Right atrium auricular region (tissue), 2 donors: ENCODE data around the gene MMEL1. TPM values are rescaled to one million over a fixed set of nuclear protein-coding genes. Genes with fewer than 3 reads are reported as not detected.
"Not testable (repeated sequence)": the region's sequence is repeated elsewhere in the genome, so short reads cannot be mapped to it uniquely, and the experiment has no call there.

Experiments
- DNase-seq: peaks from one replicate; pipeline ENCODE4 v3.0.0-alpha.2; 2019; ENCODE audit warnings: low spot score
- H3K27ac ChIP-seq, 2 donors: fragments of 200-600 bp; sonication (generic); 1 replicate in 1 of 2; 2 replicates in 1 of 2; pipeline ENCODE4 v1.5.1; 2016 to 2019
- H3K27me3 ChIP-seq, 2 donors: fragments of 200-600 bp; sonication (generic); one replicate each; pipeline versions ENCODE4 v1.5.1 to v1.6.0; 2017 to 2019
- H3K36me3 ChIP-seq: fragments of 200-600 bp; sonication (generic); one replicate; pipeline ENCODE4 v1.5.1; 2016
- H3K4me1 ChIP-seq, 2 donors: fragments of 200-600 bp; sonication (generic); one replicate each; pipeline versions ENCODE4 v1.5.1 to v1.6.0; 2017 to 2019
- H3K4me3 ChIP-seq, 2 donors: fragments of 200-600 bp; sonication (generic); 1 replicate in 1 of 2; 2 replicates in 1 of 2; pipeline ENCODE4 v1.5.1; 2017 to 2019; ENCODE audit warnings: mild to moderate bottlenecking in 1 of 2, moderate library complexity in 1 of 2
- H3K9me3 ChIP-seq, 2 donors: fragments of 200-600 bp; sonication (generic); one replicate each; pipeline ENCODE4 v1.5.1; 2019
- total RNA-seq, 2 donors: library from RNA; depleted of rRNA; stranded (reverse); fragments of >200 nt; gene quantifications; one replicate each; pipeline ENCODE4 v1.1.0, GENCODE V29; 2016
- TF ChIP-seq, protein P1 (sequence below), 2 donors: fragments of 200-600 bp; sonication (generic); IDR thresholded peaks; one replicate each; pipeline ENCODE4 v1.5.1; 2019; ENCODE audit warnings: antibody characterized with exemption in 2 of 2

MMEL1 gene, protein sequence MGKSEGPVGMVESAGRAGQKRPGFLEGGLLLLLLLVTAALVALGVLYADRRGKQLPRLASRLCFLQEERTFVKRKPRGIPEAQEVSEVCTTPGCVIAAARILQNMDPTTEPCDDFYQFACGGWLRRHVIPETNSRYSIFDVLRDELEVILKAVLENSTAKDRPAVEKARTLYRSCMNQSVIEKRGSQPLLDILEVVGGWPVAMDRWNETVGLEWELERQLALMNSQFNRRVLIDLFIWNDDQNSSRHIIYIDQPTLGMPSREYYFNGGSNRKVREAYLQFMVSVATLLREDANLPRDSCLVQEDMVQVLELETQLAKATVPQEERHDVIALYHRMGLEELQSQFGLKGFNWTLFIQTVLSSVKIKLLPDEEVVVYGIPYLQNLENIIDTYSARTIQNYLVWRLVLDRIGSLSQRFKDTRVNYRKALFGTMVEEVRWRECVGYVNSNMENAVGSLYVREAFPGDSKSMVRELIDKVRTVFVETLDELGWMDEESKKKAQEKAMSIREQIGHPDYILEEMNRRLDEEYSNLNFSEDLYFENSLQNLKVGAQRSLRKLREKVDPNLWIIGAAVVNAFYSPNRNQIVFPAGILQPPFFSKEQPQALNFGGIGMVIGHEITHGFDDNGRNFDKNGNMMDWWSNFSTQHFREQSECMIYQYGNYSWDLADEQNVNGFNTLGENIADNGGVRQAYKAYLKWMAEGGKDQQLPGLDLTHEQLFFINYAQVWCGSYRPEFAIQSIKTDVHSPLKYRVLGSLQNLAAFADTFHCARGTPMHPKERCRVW
- not detected for total RNA-seq

DNA sequence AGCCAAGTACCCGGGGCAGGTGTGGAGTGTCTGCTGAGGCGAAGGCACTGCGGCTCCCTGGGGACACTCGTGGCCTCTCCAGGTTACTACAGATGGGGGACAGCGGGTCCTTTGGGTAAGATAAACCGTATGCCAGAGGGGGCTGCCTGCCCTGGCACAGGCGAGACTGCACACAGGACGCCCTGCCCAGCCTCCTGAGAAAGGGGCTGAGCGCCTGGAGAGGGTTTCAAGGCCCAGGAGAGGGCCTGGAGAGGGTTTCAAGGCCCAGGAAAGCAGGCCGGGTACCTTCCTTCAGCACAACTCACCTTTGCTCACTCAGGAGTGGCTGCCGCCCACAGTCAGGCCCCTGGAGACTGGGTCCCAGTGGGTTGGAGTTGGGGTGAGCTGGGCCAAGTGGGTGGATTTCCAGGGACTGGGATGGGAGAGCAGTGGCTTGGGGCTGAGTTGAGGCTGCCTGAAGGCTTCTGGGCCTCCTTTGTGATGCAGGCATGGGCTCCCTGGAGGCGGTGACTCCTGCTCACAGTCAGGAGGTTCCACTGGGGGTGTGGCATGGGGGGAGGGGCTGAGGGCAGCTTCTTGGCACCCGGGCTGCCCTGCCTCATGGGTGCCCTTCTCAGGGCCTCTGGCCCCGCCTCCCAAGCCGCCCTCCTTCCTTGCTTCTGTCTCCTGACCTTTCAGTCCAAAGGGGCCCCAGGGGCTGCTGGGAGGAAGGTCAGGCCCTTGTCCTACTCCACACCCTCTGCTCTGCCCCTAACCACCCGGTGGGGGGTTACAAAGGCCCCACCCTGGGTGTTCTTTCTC lies at the start of gene MMEL1:
Gene MMEL1 (minus strand): TSS at position 456 of the 801 bp plus-strand sequence. CDS start 3,532 bp downstream, outside the sequence.
- DNase-seq, result no peak
- no peak within 1 kb of the TSS for H3K27ac ChIP-seq

DNA sequence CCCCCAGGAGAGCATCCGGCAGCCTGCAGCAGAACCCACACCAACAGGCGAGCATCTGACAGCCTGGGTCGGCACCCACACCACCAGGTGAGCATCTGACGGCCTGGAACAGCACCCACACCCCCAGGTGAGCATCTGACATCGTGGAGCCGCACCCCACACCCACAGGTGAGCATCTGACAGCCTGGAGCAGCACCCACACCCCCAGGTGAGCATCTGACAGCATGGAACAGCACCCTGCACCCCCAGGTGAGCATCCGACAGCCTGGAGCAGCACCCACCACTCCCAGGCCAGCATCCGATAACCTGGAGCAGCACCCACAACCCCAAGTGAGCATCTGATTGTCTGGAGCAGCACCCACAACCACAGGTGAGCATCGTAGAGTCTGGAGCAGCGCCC lies 43.9 kb upstream of the MMEL1 start:
- H3K27me3 ChIP-seq, H3K9me3 ChIP-seq, H3K4me1 ChIP-seq, DNase-seq, H3K4me3 ChIP-seq, H3K27ac ChIP-seq, H3K36me3 ChIP-seq: not testable (repeated sequence)

More for the DNA sequence above, at the start of gene MMEL1:
- peaks cover 0 to 9% of the 10 kb centered on the region in 2 donors for H3K9me3 ChIP-seq
- peaks cover 4 to 8% of the 10 kb centered on the region in 2 donors for H3K27me3 ChIP-seq
- no peak within 1 kb of the TSS for H3K4me3 ChIP-seq
- TF ChIP-seq, protein P1, sequence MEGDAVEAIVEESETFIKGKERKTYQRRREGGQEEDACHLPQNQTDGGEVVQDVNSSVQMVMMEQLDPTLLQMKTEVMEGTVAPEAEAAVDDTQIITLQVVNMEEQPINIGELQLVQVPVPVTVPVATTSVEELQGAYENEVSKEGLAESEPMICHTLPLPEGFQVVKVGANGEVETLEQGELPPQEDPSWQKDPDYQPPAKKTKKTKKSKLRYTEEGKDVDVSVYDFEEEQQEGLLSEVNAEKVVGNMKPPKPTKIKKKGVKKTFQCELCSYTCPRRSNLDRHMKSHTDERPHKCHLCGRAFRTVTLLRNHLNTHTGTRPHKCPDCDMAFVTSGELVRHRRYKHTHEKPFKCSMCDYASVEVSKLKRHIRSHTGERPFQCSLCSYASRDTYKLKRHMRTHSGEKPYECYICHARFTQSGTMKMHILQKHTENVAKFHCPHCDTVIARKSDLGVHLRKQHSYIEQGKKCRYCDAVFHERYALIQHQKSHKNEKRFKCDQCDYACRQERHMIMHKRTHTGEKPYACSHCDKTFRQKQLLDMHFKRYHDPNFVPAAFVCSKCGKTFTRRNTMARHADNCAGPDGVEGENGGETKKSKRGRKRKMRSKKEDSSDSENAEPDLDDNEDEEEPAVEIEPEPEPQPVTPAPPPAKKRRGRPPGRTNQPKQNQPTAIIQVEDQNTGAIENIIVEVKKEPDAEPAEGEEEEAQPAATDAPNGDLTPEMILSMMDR (IDR thresholded peaks at IDR 0.05), result no peak
- peaks cover 0 to 18% of the 10 kb centered on the region in 2 donors for H3K4me1 ChIP-seq
- H3K36me3 ChIP-seq, result no peaks in the 10 kb centered on the region

DNA sequence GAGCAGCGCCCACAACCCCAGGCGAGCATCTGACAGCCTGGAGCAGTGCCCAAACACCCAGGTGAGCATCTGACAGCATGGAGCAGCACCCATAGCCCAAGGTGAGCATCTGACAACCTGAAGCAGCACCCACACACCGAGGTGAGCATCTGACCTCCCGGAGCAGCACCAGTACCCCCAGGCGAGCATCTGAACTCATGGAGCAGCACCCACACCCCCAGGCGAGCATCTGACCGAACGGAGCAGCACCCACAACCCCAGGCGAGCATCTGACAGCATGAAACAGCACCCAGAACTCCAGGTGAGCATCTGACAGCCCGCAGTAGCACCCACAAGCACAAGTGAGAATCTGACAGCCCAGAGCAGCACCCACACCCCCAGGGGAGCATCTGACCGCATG lies 38.8 kb upstream of the MMEL1 start:
- not testable (repeated sequence) for H3K27ac ChIP-seq, H3K27me3 ChIP-seq
- peak; percentile 46 for DNase-seq

DNA sequence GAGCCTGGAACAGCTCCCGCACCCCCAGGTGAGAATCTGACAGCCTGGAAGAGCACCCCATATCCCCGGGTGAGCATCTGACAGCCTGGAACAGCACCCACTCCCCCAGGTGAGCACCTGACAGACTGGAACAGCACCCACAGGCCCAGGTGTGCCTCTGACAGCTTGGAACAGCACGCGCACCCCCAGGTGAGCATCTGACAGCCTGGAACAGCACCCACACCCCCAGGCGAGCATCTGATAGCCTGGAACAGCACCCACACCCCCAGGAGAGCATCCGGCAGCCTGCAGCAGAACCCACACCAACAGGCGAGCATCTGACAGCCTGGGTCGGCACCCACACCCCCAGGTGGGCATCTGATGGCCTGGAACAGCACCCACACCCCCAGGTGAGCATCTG lies 27.0 kb upstream of the MMEL1 start:
- not testable (repeated sequence) for H3K27me3 ChIP-seq, H3K4me3 ChIP-seq, H3K9me3 ChIP-seq, H3K4me1 ChIP-seq, H3K36me3 ChIP-seq, H3K27ac ChIP-seq
- peak; percentile 49 for DNase-seq

More for the DNA sequence above, 38.8 kb upstream of the MMEL1 start:
- H3K4me3 ChIP-seq, H3K36me3 ChIP-seq, H3K9me3 ChIP-seq, H3K4me1 ChIP-seq: not testable (repeated sequence)

DNA sequence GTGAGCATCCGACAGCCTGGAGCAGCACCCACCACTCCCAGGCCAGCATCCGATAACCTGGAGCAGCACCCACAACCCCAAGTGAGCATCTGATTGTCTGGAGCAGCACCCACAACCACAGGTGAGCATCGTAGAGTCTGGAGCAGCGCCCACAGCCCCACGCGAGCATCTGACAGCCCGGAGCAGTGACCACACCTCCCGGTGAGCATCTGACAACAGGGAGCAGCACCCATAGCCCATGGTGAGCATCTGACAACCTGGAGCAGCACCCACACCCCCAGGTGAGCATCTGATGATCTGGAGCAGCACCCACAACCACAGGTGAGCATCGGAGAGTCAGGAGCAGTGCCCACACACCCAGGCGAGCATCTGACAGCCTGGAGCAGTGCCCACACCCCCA lies 25.1 kb upstream of the MMEL1 start:
- H3K27me3 ChIP-seq, H3K9me3 ChIP-seq, H3K27ac ChIP-seq, H3K4me1 ChIP-seq, DNase-seq, H3K4me3 ChIP-seq, H3K36me3 ChIP-seq: not testable (repeated sequence)

DNA sequence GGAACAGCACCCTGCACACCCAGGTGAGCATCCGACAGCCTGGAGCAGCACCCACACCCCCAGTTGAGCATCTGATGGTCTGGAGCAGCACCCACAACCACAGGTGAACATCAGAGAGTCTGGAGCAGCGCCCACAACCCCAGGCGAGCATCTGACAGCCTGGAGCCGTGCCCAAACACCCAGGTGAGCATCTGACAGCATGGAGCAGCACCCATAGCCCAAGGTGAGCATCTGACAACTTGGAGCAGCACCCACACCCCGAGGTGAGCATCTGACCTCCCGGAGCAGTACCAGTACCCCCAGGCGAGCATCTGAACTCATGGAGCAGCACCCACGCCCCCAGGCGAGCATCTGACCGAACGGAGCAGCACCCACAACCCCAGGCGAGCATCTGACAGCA lies 24.3 kb upstream of the MMEL1 start:
- not testable (repeated sequence) for H3K4me3 ChIP-seq, H3K27ac ChIP-seq, DNase-seq, H3K9me3 ChIP-seq, H3K4me1 ChIP-seq, H3K36me3 ChIP-seq, H3K27me3 ChIP-seq

DNA sequence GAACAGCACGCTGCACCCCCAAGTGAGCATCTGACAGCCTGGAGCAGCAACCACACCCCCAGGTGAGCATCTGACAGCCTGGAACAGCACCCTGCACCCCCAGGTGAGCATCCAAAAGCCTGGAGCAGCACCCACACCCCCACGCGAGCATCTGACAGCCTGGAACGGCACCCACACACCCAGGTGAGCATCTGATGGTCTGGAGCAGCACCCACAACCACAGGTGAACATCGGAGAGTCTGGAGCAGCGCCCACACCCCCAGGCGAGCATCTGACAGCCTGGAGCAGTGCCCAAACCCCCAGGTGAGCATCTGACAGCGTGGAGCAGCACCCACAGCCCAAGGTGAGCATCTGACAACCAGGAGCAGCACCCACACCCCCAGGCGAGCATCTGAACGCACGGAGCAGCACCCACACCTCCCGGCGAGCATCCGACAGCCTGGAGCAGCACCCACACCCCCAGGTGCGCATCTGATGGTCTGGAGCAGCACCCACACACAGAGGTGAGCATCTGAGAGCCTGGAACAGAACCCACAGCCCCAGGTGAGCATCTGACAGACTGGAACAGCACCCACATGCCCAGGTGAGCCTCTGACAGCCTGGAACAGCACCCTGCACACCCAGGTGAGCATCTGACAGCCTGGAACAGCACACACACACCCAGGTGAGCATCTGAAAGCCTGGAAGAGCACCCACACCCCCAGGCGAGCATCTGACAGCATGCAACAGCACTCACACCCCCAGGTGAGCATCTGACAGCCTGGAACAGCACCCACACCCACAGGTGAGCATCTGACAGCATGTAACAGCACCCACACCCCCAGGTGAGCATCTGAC lies 23.0 kb upstream of the MMEL1 start:
- H3K36me3 ChIP-seq, H3K9me3 ChIP-seq, H3K27ac ChIP-seq, H3K4me1 ChIP-seq, H3K4me3 ChIP-seq, H3K27me3 ChIP-seq, DNase-seq: not testable (repeated sequence)

DNA sequence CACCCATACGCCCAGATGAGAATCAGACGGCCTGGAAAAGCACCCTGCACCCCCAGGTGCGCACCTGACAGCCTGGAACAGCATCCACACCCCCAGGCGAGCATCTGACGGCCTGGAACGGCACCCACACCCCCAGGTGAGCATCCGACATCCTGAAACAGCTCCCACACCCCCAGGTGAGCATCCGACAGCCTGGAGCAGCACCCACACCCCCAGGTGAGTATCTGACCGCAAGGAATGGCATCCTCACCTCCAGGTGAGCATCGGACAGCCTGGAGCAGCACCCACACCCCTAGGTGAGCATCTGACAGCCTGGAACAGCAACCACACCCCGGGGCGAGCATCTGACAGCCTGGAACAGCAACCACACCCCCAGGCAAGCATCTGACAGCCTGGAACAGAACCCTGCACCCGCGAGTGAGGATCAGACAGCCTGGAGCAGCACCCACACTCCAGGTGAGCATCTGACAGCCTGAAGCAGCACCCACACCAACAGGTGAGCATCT lies 21.7 kb upstream of the MMEL1 start:
- not testable (repeated sequence) for H3K27me3 ChIP-seq, DNase-seq, H3K36me3 ChIP-seq, H3K4me3 ChIP-seq, H3K9me3 ChIP-seq, H3K4me1 ChIP-seq, H3K27ac ChIP-seq

DNA sequence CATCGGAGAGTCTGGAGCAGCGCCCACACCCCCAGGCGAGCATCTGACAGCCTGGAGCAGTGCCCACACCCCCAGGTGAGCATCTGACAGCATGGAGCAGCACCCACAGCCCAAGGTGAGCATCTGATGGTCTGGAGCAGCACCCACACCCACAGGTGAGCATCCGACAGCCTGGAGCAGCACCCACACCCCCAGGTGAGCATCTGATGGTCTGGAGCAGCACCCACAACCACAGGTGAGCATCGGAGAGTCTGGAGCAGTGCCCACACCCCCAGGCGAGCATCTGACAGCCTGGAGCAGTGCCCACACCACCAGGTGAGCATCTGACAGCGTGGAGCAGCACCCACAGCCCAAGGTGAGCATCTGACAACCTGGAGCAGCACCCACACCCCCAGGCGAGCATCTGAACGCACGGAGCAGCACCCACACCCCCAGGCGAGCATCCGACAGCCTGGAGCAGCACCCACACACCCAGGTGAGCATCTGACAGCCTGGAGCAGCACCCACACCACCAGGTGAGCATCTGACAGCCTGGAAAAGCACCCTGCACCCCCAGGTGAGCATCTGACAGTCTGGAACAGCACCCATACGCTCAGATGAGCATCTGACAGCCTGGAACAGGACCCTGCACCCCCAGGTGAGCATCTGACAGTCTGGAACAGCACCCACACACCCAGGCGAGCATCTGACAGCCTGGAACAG lies 21.1 kb upstream of the MMEL1 start:
- not testable (repeated sequence) for H3K9me3 ChIP-seq, H3K27me3 ChIP-seq, H3K27ac ChIP-seq, H3K36me3 ChIP-seq, H3K4me3 ChIP-seq, H3K4me1 ChIP-seq
- peak; percentile 77 for DNase-seq

DNA sequence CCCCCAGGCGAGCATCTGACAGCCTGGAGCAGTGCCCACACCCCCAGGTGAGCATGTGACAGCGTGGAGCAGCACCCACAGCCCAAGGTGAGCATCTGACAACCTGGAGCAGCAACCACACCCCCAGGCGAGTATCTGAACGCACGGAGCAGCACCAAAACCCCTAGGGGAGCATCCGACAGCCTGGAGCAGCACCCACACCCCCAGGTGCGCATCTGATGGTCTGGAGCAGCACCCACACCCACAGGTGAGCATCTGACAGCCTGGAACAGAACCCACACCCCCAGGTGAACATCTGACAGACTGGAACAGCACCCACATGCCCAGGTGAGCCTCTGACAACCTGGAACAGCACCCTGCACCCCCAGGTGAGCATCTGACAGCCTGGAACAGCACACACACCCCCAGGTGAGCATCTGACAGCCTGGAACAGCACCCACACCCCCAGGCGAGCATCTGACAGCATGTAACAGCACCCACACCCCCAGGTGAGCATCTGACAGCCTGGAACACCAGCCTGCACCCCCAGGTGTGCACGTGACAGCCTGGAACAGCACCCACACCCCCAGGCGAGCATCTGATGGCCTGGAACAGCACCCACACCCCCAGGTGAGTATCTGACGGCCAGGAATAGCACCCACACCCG lies 20.2 kb upstream of the MMEL1 start:
- not testable (repeated sequence) for H3K27ac ChIP-seq, DNase-seq, H3K4me3 ChIP-seq, H3K27me3 ChIP-seq, H3K4me1 ChIP-seq, H3K36me3 ChIP-seq, H3K9me3 ChIP-seq

DNA sequence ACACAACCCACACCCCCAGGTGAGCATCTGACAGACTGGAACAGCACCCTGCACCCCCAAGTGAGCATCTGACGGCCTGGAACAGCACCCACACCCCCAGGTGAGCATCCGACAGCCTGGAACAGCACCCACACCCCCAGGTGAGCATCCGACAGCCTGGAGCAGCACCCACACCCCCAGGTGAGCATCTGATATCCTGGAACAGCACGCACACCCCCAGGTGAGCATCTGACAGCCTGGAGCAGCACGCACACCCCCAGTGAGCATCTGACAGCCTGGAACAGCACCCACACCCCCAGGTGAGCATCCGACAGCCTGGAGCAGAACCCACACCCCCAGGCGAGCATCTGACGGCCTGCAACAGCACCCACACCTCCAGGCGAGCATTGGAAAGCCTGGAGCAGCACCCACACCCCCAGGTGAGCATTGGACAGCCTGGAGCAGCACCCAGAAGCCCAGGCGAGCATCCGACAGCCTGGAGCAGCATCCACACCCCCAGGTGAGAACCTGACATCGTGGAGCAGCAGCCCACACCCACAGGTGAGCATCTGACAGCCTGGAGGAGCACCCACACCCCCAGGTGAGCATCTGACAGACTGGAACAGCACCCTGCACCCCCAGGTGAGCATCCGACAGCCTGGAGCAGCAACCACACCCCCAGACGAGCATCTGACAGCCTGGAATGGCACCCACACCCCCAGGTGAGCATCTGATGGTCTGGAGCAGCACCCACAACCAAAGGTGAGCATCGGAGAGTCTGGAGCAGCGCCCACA lies 19.5 kb upstream of the MMEL1 start:
- not testable (repeated sequence) for DNase-seq, H3K9me3 ChIP-seq, H3K4me1 ChIP-seq, H3K27me3 ChIP-seq, H3K4me3 ChIP-seq, H3K27ac ChIP-seq, H3K36me3 ChIP-seq
